ACC112 (cell line): ENCODE results near the gene ISG20L2.

Source experiments
- H2AFZ ChIP-seq: fragments of 200-600 bp; sonication (generic); one replicate; pipeline ENCODE4 v1.6.0; 2017; ENCODE audit warnings: antibody characterized with exemption, low read length; ENCODE audit not compliant: unreplicated experiment
- H3K27ac ChIP-seq: fragments of 200-600 bp; sonication (generic); 2 replicates; pipeline ENCODE4 v1.5.1; 2014; ENCODE audit warnings: low read depth, mild to moderate bottlenecking, antibody characterized with exemption, low read length, moderate library complexity
- H3K27me3 ChIP-seq: fragments of 200-600 bp; sonication (generic); 2 replicates; pipeline ENCODE4 v1.6.1; 2014; ENCODE audit warnings: mild to moderate bottlenecking, antibody characterized with exemption, low read length, moderate library complexity, mixed read lengths; ENCODE audit not compliant: insufficient read depth
- H3K36me3 ChIP-seq: fragments of 200-600 bp; sonication (generic); 2 replicates; pipeline ENCODE4 v1.6.1; 2016; ENCODE audit warnings: mild to moderate bottlenecking, antibody characterized with exemption, low read length, moderate library complexity, mixed read lengths; ENCODE audit not compliant: insufficient read depth
- H3K4me1 ChIP-seq: fragments of 200-600 bp; sonication (generic); one replicate; pipeline ENCODE4 v1.6.1; 2016; ENCODE audit warnings: low read length, mixed read lengths; ENCODE audit not compliant: insufficient read depth, unreplicated experiment, control insufficient read depth
- H3K4me3 ChIP-seq: fragments of 200-600 bp; sonication (generic); 2 replicates; pipeline ENCODE4 v1.5.1; 2014; ENCODE audit warnings: mild to moderate bottlenecking, low read depth, low read length
- H3K79me2 ChIP-seq: fragments of 200-600 bp; sonication (generic); one replicate; pipeline ENCODE4 v1.6.0; 2016; ENCODE audit warnings: low read length; ENCODE audit not compliant: control insufficient read depth, unreplicated experiment, insufficient read depth

Gene ISG20L2

DNA sequence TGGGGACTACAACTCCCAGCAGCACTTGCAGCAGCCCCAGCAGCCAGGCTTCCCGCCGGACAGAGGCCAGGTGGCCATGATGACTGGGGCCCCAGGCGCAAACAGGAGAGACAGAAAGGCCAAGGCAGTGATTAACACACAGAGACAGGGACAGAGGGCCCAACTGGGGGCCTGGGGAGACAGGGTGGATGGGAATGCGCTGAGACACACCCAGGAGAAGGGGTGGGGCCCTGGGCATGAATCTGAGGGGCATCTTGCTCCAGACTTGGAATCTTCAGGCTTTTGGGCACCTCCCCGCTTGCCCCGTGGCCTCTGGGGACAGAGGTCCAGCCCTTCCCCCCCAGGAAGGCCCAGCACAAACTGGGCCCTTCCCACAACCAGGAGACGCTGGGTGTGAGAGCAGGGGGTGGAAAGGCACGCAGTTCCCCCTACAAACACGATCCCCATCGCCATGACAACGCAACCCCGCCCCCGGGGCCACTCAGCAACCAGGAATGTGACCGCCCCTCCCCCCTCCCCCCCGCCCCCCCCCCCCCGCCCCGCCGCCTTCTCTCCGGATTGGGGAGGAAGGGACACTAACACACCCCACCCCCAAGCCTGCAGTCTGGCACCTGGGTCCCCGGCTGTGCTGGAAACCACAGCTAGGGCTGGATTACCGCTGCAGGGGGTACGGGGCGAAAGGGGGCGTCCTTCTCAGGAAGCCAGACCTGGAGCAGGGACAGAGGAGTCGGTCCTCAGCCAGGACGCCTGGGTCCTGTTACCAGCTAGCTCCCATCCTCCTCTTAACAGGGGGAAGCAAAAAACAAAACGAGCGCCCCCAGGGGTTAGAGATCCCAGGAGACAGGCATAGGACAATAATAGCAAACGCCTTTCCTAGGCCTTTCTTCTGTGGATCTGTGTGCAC is 18.4 kb upstream of the ISG20L2 start:
- Histone ChIP-seq H3K36me3 (peaks cover 7% of the 10 kb centered on the region; the same call in 1 of the 2 replicates), H2AFZ (no peak overlapping the region), H3K4me1 (peaks cover 43% of the 10 kb centered on the region), H3K4me3 (peak overlapping the region; percentile 99), H3K27me3 (no peaks in the 10 kb centered on the region), H3K27ac (peak overlapping the region; percentile 100), H3K79me2 (peaks cover 70% of the 10 kb centered on the region)

DNA sequence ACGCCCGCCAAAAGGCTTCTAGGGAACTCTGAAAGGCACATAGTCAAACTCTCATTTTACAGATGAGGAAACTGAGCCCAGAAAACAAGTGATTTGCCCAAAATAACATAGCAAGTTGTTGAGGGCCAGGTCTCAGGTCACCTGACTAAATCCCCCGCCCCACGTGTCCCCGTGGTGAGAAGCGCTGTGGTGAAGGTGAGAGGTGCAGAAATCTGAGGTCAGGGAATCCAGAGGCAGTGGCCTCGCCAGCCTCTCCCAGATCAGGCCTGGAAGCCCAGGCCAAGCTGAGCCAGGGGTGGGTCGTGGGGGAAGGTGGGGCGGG is 17.8 kb upstream of the ISG20L2 start:
- peaks cover 49% of the 10 kb centered on the region for H3K4me1 ChIP-seq
- H2AFZ ChIP-seq, result no peak overlapping the region
- H3K4me3 ChIP-seq, result peak overlapping the region; percentile 78
- H3K79me2 ChIP-seq, result peaks cover 67% of the 10 kb centered on the region
- H3K27ac ChIP-seq, result peak overlapping the region; percentile 100
- H3K27me3 ChIP-seq, result no peaks in the 10 kb centered on the region
- H3K36me3 ChIP-seq, result peaks cover 13% of the 10 kb centered on the region

DNA sequence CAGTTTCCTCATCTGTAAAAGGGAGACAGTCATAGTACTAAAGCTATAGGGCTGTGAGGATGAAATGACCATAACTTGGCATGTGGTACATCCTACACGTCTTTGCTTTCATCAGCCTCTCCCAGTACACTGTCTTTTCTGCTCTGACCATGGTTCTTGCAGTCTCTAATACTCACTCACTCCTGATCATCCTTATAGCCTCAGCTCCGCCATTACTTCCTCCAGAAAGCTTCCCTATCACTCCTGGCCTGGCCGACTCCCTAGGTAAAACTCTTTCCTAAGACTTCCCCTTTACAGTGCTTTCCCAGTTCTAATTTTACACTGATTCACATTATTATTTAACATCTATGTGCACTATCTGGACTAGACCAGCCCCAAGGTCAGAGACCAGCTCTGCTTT is 17.3 kb upstream of the ISG20L2 start:
- Histone ChIP-seq H3K79me2 (peaks cover 62% of the 10 kb centered on the region), H3K36me3 (peaks cover 14% of the 10 kb centered on the region), H3K4me1 (peaks cover 51% of the 10 kb centered on the region), H2AFZ (no peak overlapping the region), H3K4me3 (peak overlapping the region; percentile 78), H3K27ac (peak overlapping the region; percentile 100), H3K27me3 (no peaks in the 10 kb centered on the region)

DNA sequence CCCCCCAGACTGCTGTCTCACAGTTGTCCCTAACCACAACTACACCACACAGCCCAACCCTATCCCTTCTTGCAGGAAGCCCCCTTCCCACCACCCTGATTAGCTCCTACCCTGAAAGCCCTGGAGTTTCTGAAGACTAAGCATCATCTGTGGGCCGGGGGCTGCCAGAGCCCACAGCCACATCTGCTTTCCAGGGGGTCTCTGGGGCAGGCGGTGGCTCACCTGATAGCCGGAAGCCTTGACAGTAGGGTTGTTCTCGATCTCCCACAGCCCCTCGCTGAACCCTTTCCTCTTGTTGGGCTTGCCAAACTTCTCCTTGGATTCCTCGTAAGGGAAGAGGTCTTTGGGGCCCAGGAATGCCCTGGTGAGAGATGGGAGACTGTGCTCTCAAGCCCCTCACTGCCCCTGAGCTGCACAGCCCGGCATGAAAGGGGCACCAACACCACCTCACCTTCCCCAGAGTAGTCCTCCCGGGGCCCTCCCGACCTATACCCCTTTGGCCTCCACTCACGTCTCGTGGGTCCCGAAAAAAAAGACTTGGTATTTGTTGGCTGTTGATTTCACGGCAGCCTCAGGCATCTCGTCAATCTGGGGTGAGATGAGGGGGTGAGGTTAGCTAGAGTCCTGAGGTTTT is 16.3 kb upstream of the ISG20L2 start:
- H3K27ac ChIP-seq, result peak overlapping the region; percentile 100
- H3K4me3 ChIP-seq, result no peak overlapping the region
- no peak overlapping the region for H2AFZ ChIP-seq
- no peaks in the 10 kb centered on the region for H3K27me3 ChIP-seq
- peaks cover 61% of the 10 kb centered on the region for H3K79me2 ChIP-seq
- H3K4me1 ChIP-seq, result peaks cover 50% of the 10 kb centered on the region
- peaks cover 14% of the 10 kb centered on the region for H3K36me3 ChIP-seq

DNA sequence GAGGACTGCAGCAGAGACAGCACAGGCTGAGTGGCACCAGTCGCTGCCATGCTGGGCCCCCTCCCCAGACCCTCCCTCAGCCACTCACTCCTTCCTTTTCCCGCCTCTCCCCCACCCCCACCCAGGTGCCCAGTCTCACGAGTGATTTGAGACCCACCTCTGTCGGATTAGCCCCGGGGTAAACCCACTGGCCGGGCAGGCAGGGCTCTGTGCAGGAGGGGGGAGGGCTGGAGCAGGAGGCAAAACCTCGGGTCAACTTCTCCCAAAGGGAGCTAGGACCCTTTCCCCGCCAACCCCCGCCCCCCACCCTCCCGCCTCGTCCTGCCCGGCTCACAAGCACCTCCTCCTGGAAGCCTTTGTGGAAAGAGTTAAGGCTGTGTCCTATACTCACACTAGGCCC is 15.8 kb upstream of the ISG20L2 start:
- Histone ChIP-seq H3K4me1 (peaks cover 50% of the 10 kb centered on the region), H3K79me2 (peaks cover 61% of the 10 kb centered on the region), H3K27ac (no peak overlapping the region), H3K36me3 (peaks cover 14% of the 10 kb centered on the region), H2AFZ (no peak overlapping the region), H3K4me3 (no peak overlapping the region), H3K27me3 (no peaks in the 10 kb centered on the region)

DNA sequence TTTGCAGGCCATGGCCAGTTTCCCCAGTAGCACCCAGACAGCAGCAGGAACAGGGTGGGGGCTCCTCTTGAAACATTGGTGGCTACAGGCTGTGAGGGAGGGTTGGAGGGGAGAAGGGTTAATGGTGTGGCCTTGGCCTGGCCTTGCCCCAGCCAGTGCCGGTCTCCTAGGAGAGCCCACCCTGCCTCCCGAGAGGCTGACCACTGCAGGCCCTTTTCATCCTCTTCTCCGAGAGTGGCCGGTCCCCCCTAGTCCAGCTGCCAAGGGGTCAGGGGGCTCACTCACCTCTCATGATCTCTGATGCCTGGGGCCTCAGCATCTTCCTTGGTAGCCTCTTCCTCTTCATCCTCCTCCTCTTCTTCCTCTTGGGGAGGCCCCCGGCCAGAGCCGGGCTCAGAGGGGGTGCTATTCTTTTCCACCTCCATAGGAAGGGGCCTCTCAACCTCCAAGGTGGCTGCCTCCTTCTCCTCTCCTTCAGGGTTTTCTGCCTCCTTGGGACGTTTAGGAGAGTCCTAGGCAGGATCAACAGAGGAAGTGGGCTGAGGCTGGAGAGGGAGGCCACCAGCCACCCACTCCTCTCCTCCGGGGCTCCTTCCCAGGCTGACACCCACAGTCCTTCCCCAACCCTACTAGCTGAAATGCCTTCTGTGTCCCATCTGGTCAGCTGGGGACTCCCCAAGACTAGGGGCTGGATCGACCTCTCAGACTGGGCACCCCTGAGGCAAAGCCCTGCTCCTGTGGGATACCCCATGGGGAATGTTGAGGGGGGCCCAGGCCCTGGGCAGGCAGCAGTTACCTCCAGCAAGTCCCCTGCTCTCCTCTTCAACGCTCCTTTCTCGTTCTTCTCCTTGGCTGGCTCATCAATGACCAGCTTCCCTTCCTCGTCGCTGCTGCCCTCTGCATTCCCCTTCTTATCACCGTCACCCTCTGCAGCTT is 15.1 kb upstream of the ISG20L2 start:
- Histone ChIP-seq H3K36me3 (peaks cover 14% of the 10 kb centered on the region), H3K4me1 (peaks cover 44% of the 10 kb centered on the region), H3K27me3 (no peaks in the 10 kb centered on the region), H3K27ac (no peak overlapping the region), H2AFZ (no peak overlapping the region), H3K4me3 (no peak overlapping the region), H3K79me2 (peaks cover 60% of the 10 kb centered on the region)

DNA sequence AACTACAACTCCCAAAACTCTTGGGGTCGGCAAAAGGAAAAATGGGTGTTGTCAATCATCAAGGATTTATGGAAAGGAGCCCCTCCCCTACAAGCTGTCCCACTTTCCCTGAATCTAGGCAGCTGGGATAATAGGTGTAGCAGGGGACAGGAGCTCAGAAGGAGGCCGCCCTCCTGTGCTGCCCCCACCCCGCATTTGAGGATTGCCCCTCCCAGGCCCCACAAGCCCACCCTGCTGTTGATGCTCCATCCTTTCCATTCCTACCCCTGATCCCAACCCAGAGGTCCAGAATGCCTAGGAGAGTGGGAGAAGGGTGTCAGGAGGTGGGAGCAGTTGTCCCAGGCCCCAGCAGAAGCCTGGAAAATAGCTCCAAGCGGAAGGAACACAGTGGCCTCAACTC is 14.2 kb upstream of the ISG20L2 start:
- H3K4me1 ChIP-seq, result peaks cover 35% of the 10 kb centered on the region
- peaks cover 14% of the 10 kb centered on the region for H3K36me3 ChIP-seq
- no peak overlapping the region for H3K4me3 ChIP-seq
- H3K27ac ChIP-seq, result peak overlapping the region; percentile 76; the same call in 1 of the 2 replicates
- H3K27me3 ChIP-seq, result no peaks in the 10 kb centered on the region
- H2AFZ ChIP-seq, result no peak overlapping the region
- H3K79me2 ChIP-seq, result peaks cover 53% of the 10 kb centered on the region

DNA sequence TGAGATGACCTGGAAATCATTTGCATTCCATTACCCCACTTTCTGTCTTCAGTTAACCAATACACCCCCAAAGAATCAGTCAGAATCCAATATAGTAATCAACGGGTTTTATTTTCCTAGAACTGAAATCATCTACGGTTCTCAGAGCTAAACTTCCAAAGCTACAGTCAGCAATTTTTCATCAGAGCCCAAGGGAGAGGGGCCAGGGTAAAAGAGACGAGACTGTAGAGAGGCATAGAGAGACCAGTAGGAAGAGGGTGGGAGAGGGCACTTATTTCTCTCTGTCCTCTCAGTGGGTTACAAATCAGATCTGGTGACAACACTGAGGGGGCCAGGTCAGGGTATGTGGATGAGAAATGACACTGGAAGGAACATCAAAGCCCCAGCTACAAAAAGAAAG is 13.5 kb upstream of the ISG20L2 start:
- H2AFZ ChIP-seq, result no peak overlapping the region
- no peak overlapping the region for H3K4me3 ChIP-seq
- peaks cover 46% of the 10 kb centered on the region for H3K79me2 ChIP-seq
- H3K27me3 ChIP-seq, result no peaks in the 10 kb centered on the region
- peak overlapping the region; percentile 76 for H3K27ac ChIP-seq
- H3K4me1 ChIP-seq, result peaks cover 29% of the 10 kb centered on the region
- peaks cover 19% of the 10 kb centered on the region for H3K36me3 ChIP-seq

DNA sequence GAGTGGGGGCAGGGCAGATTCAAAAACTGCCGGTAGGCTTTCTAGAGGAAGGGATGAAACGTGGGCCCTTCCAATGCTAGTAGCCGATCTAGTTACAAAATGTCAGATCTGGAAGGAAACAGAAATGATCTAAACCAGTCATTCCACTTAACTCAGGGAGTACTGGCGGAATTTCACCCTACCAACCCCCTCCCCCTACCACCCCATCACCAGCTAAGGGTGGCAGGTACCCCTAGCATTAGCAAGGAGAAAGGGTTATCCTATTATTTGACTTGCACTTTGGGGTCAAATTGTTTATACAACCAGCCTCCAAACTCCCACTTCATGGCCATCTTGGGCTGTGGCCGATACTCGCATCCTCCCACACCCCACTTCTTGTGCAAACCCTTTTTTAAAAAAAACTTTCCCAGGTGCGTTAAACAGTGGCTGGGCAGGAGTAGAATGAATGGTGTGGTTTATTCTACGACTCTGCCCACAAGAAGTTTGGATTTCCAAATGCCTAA is 13.0 kb upstream of the ISG20L2 start:
- H2AFZ ChIP-seq, result peak overlapping the region; percentile 74
- peaks cover 29% of the 10 kb centered on the region for H3K4me1 ChIP-seq
- H3K4me3 ChIP-seq, result peak overlapping the region; percentile 27; the same call in 1 of the 2 replicates
- H3K27me3 ChIP-seq, result no peaks in the 10 kb centered on the region
- H3K27ac ChIP-seq, result peak overlapping the region; percentile 76
- peaks cover 42% of the 10 kb centered on the region for H3K79me2 ChIP-seq
- H3K36me3 ChIP-seq, result peaks cover 19% of the 10 kb centered on the region
